ENCODE measurements around the gene ZBTB46. TPM values are rescaled to one million over a fixed set of nuclear protein-coding genes. Genes with fewer than 3 reads are reported as not detected.

The ZBTB46 gene
- total RNA-seq, 1 experiment from 2014 or later, result 3.6 TPM

- ChIA-PET POLR2A (ENCODE audit: unreplicated experiment) (no interaction called here), CTCF (no interaction called here)
- intact Hi-C loops (cut with micrococcal nuclease; ENCODE audit: unreplicated experiment), result no loop called here
- Histone ChIP-seq H2AFZ (no peak overlapping the region), H3K27ac (no peak overlapping the region), H3K36me3 (ENCODE audit: low read depth) (no peaks in the 10 kb centered on the region), H3K9me2 (ENCODE audit: insufficient read depth) (no peaks in the 10 kb centered on the region), H3K4me2 (no peak overlapping the region), H3K79me2 (ENCODE audit: low read depth) (no peaks in the 10 kb centered on the region), H4K20me1 (ENCODE audit: insufficient read depth) (no peaks in the 10 kb centered on the region), H3K27me3 (ENCODE audit: insufficient read depth, low read depth) (no peaks in the 10 kb centered on the region), H3K4me3 (no peak overlapping the region), H3F3A (ENCODE audit: insufficient read depth, low read depth) (no peaks in the 10 kb centered on the region), H3K4me1 (replicated peaks; ENCODE audit: insufficient read depth) (no peaks in the 10 kb centered on the region), H3K9me3 (ENCODE audit: insufficient read depth, low read depth) (no peaks in the 10 kb centered on the region)
- BruUV-seq (replicated peaks), result no TSS peak
- DNase-seq, result no peak
- TF ChIP-seq, protein P1, sequence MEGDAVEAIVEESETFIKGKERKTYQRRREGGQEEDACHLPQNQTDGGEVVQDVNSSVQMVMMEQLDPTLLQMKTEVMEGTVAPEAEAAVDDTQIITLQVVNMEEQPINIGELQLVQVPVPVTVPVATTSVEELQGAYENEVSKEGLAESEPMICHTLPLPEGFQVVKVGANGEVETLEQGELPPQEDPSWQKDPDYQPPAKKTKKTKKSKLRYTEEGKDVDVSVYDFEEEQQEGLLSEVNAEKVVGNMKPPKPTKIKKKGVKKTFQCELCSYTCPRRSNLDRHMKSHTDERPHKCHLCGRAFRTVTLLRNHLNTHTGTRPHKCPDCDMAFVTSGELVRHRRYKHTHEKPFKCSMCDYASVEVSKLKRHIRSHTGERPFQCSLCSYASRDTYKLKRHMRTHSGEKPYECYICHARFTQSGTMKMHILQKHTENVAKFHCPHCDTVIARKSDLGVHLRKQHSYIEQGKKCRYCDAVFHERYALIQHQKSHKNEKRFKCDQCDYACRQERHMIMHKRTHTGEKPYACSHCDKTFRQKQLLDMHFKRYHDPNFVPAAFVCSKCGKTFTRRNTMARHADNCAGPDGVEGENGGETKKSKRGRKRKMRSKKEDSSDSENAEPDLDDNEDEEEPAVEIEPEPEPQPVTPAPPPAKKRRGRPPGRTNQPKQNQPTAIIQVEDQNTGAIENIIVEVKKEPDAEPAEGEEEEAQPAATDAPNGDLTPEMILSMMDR (conservative IDR thresholded peaks at IDR 0.05), result no peak
- no peak for TF ChIP-seq EZH2 (IDR thresholded peaks at IDR 0.05; ENCODE audit: low read depth)
Observed at GRCh38 chr20:63771046-63771707, 59.9 kb downstream of the ZBTB46 start.

DNA sequence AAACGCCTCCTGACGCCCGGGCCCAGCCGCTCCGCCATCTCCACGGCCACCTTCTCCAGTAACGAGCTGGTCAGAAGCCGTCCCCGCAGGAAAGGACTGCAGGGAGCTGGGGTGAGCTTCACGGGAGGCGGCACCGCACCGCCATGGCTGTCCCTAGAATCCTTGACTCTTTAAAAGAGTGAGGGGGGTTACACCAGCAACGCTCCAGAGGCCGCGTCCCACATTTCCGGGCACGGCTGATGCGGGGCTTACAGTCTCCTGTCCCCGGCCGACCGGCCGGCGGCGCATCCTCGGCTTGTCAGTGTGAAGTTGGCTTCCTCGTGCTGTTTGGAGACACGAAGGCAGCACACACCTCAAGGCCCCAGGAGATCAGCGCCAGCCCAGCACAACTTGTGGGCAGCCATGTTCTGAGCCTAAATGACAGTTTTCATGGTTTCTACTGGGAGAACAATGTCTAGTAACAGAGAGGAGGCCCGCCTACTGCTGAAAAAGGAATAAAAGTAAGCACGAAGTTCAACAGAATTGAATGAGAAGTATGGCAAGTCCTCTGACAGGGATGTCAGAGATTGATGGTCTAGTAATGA, 61.1 kb downstream of the ZBTB46 start:
- no peak overlapping the region for H3K4me3 ChIP-seq
- POLR2A ChIA-PET (ENCODE audit: unreplicated experiment), result no interaction called here

GRCh38 chr20:63768591-63769515, 62.2 kb downstream of the ZBTB46 start:
- no TSS peak for BruUV-seq (replicated peaks)
- Histone ChIP-seq H3K4me2 (no peak overlapping the region), H3K9me3 (ENCODE audit: insufficient read depth, low read depth) (no peaks in the 10 kb centered on the region), H3F3A (ENCODE audit: insufficient read depth, low read depth) (no peaks in the 10 kb centered on the region), H4K20me1 (ENCODE audit: insufficient read depth) (no peaks in the 10 kb centered on the region), H2AFZ (no peak overlapping the region), H3K79me2 (ENCODE audit: low read depth) (no peaks in the 10 kb centered on the region), H3K9me2 (ENCODE audit: insufficient read depth) (no peaks in the 10 kb centered on the region), H3K27me3 (ENCODE audit: insufficient read depth, low read depth) (no peaks in the 10 kb centered on the region), H3K36me3 (ENCODE audit: low read depth) (no peaks in the 10 kb centered on the region), H3K27ac (no peak overlapping the region), H3K4me3 (no peak overlapping the region), H3K4me1 (replicated peaks; ENCODE audit: insufficient read depth) (no peaks in the 10 kb centered on the region)
- intact Hi-C loops (cut with micrococcal nuclease; ENCODE audit: unreplicated experiment), result no loop called here
- DNase-seq, result no peak
- ChIA-PET POLR2A (ENCODE audit: unreplicated experiment) (no interaction called here), CTCF (no interaction called here)
- TF ChIP-seq, protein P1 (conservative IDR thresholded peaks at IDR 0.05), result no peak
- TF ChIP-seq EZH2 (IDR thresholded peaks at IDR 0.05; ENCODE audit: low read depth), result no peak

More for the DNA sequence above, 61.1 kb downstream of the ZBTB46 start:
- H3K4me2 ChIP-seq, result no peak overlapping the region
- no peaks in the 10 kb centered on the region for H3F3A ChIP-seq (ENCODE audit: insufficient read depth, low read depth)
- H3K27ac ChIP-seq, result no peak overlapping the region
- no peaks in the 10 kb centered on the region for H3K4me1 ChIP-seq (replicated peaks; ENCODE audit: insufficient read depth)
- H4K20me1 ChIP-seq (ENCODE audit: insufficient read depth), result no peaks in the 10 kb centered on the region
- H3K36me3 ChIP-seq (ENCODE audit: low read depth), result no peaks in the 10 kb centered on the region
- DNase-seq, result no peak
- no peak overlapping the region for H2AFZ ChIP-seq
- H3K9me3 ChIP-seq (ENCODE audit: insufficient read depth, low read depth), result no peaks in the 10 kb centered on the region
- intact Hi-C loops (cut with micrococcal nuclease; ENCODE audit: unreplicated experiment), result no loop called here
- TF ChIP-seq, protein P1 (conservative IDR thresholded peaks at IDR 0.05), result no peak
- TF ChIP-seq EZH2 (IDR thresholded peaks at IDR 0.05; ENCODE audit: low read depth), result no peak
- H3K27me3 ChIP-seq (ENCODE audit: insufficient read depth, low read depth), result no peaks in the 10 kb centered on the region
- CTCF ChIA-PET, result no interaction called here
- no peaks in the 10 kb centered on the region for H3K9me2 ChIP-seq (ENCODE audit: insufficient read depth)
- no TSS peak for BruUV-seq (replicated peaks)
- H3K79me2 ChIP-seq (ENCODE audit: low read depth), result no peaks in the 10 kb centered on the region
